Measurements from ENCODE around the gene ST13. TPM values are rescaled to one million over a fixed set of nuclear protein-coding genes. Genes with fewer than 3 reads are reported as not detected.
"Not testable (repeated sequence)": the region's sequence is repeated elsewhere in the genome, so short reads cannot be mapped to it uniquely, and the experiment has no call there.

The ST13 gene
- 167 and 190 TPM in 2 replicates for total RNA-seq

DNA sequence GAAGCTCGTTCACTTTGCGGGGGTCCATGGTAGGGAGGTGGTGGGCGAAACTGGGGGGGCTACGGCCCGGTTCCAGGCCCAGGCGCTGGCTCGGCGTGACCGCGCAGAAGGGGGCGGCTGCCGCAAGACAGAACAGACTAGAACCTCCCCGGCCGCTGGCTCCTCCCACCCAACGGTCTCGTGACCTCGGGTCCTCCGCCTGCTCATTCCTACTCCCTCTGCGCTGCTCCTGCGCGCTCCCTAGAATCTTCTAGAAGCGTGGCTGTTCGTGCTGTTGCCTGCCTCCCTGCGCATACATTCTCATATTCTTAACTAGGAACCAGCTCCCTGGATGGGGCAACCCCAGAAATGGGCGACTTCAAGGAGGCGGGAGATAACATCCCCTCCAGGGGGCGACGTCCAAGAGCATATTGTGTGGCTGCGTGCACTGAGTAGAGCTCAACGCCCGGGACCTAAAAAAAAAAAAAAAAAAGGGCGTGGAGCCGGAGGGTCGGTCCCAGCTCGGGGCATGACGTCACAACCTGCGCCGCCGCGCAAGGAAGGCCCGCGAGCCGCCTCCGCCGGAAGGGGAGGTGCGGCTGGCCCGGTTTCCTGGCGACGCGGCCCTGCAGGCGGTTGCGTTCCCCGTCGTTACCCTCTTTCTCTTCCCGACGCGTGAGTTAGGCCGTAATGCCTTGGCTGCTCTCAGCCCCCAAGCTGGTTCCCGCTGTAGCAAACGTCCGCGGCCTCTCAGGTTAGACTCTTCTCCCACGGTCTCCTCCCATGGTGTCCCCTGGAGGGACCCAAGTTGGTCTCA is at the start of gene ST13, which contains the start of gene XPNPEP3:
Gene ST13 (minus strand): TSS at position 127 of the 796 bp plus-strand sequence. CDS start 99 bp downstream, at position 28.
Gene XPNPEP3 (plus strand): TSS at position 636 of the 796 bp plus-strand sequence. CDS start 34 bp downstream, at position 670.
- peak; percentile 89 to 96 for DNase-seq (ENCODE audit: low read depth in 2 of 2)

DNA sequence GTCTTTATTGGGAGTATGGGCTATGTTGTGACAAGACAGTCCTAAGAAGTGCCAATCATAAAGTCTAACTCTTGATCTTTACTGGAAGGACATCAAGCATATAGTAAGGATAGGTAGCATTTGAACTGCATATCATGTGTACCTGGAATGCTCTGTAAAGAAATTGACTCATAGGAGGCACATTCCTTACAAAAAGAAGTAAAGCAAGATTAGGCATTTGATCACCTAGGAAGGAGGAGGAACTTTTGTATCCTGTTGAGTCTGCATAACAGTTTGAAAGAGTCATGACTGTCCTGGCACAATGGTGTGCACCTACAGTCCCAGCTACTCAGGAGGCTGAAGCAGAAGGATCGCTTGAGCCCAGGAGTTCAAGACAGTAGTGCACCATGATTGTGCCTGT is 47.7 kb upstream of the ST13 start:
- no peak for DNase-seq (ENCODE audit: low read depth in 2 of 2)

DNA sequence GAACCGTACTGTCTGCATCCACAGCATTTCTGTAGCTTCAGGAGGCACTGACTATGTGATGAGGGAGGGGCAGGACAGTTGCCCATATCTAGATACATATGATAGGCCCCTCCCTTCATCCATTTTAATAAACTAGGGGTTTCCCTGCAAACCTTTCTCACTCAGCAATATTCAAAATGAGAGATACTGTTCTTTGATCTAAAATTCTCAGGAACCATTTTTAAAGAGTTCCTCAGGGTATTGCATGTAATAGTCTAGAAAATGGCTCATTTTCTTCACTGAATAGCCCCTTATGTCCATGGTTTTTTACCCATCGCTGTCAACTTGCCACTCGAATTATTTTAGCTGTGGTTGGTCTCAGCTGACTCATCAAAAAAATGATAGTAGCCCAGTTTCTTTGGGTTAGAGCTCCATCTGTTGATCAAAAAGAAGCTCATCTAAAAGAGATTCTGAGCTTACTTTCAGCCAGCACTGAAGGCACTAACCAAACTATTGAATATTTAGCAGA is 42.5 kb upstream of the ST13 start:
- DNase-seq (ENCODE audit: low read depth in 2 of 2), result peak; percentile 52 to 69

DNA sequence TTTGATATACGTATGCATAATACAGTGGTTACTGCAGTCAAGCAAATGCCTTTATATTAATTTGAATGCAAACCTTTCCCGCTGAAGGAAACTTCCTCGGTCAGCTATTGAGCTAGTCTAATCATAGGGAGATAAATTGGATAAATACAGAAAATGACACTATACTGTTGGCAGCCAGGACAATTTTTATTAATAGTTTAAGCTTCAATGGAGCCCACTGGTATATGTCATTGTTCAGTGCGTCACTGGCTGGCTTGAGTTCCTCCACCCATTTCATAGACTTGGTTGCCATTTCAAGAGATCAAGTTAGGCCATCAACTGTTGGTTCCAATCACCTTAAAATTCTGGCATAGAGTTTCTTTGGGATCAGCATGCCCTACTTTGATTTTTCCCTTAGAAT is 38.0 kb upstream of the ST13 start:
- no peak for DNase-seq (ENCODE audit: low read depth in 2 of 2)

DNA sequence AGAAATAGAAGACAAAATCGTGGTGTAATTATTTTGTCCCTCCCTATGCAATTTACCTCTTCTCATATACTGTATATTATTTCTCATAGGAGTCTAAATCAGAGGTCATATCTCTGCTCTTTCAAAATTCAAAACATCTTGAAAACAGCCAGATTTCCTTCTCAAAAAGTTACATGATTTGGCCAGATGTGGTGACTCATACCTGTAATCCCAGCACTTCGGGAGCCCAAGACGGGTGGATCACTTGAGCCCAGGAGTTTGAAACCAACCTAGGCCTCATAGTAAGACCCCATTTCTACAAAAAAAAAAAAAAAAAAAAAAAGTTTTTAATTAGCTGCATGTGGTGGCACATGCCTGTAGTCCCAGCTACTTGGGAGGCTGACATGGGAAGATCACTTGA is 34.4 kb upstream of the ST13 start:
- DNase-seq (ENCODE audit: low read depth in 2 of 2), result no peak

DNA sequence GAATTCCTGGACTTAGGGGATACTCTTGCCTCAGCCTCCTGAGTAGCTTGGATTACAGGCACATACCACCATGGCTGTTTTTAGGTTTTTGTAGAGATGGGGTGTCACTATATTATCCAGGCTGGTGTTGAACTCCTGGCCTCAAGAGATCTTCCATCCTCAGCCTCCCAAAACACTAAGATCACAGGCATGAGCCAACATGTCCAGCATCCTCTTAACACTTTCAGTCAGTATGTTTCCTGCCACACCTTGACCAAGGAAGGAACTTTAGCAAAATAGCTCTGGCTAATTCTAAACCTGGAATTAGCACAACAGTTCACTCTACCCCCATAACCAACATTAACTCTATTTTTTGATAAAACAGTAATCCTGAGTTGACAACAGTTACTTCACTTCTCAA is 32.7 kb upstream of the ST13 start:
- DNase-seq (ENCODE audit: low read depth in 2 of 2), result no peak

DNA sequence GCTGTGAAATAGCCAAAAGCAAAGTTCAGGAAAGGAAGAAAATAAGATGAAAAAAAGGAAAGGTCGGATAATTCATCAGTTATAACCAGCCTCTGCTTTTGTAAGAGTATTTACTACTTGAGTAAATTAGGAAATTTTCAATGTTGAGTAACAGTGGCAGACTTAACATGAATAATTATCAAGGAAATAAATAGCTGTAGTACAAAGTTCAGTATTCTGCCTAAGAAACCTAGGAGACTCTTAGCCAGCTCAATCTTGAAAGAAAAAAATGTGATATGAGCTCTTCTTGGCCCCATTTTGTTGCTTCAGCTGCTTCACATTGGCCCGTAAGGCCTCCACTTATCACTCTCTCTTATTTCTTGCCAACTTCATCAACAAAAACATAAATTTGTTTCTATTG is 22.5 kb upstream of the ST13 start:
- DNase-seq (ENCODE audit: low read depth in 2 of 2), result no peak

DNA sequence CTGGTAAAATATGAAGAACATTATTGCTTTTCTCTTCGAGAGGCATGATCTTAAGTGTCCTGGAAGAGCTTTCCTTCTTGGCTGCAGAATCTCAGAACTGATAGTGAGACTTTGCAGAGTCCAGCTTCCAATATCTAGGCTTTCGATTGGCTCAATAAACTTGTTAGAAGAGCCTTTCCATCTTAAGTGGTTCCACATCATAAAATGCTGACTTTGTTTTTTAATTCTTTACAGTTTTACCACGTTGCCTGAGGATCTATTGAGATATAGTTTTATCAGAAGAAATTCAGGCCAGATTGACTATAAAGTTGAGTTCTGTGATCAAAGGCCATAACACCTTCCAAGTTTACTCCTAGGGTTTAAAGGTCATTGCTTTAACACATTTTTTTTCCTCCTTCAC is 21.0 kb upstream of the ST13 start:
- no peak for DNase-seq (ENCODE audit: low read depth in 2 of 2)

DNA sequence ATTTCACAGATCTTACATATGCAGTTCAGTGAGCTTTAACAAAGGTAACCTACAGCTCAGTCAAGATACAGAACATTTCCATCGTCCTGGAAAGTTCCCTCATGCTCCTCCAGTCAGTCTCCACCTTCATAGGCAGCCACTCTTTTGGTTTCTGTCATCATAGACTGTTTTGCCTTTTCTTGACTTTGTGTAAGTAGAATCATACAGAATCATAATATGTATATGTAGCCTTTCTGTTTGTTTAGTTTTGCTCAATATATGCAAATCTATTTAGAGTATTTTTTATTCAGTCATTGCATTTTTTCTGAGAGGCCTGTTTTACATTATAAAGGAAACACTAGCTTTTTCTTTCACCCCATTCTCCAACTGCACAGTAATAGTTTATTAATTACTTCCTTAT is 20.5 kb upstream of the ST13 start:
- DNase-seq (ENCODE audit: low read depth in 2 of 2), result no peak

DNA sequence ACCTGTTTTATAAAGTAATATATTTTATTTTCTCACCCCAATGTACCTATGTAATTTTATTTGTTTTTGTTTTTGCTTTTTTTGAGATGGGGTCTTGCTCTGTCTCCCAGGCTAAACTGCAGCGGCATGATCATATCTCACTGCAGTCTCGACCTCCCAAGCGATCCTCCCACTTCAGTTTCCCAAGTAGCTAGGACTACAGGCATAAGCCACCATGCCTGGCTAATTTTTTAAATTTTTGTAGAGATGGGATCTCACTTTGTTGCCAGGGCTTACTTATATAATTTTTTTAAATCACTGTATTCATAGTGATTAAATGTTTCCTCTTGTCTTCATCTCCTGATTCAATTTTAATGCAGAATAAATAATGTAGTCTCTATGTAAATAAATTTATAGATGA is 18.7 kb upstream of the ST13 start:
- no peak for DNase-seq (ENCODE audit: low read depth in 2 of 2)

DNA sequence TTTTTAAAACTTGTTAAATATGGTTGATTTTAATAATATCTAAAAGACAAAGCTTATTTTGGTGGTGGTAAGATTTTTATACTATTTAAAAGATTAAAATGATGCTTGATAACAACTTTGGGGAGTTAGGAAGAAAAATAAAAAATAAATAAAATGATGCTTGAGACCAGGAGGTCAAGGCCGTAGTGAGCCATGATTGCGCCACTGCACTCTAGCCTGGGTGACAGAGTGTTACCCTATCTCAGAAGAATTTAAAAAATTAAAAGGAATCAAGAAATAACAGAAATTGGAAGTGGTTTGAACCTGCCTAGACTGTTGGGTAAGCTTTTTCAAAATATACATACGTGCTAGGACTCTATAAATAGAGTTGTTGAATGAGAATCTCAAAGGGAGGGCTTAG is 17.6 kb upstream of the ST13 start:
- no peak for DNase-seq (ENCODE audit: low read depth in 2 of 2)

DNA sequence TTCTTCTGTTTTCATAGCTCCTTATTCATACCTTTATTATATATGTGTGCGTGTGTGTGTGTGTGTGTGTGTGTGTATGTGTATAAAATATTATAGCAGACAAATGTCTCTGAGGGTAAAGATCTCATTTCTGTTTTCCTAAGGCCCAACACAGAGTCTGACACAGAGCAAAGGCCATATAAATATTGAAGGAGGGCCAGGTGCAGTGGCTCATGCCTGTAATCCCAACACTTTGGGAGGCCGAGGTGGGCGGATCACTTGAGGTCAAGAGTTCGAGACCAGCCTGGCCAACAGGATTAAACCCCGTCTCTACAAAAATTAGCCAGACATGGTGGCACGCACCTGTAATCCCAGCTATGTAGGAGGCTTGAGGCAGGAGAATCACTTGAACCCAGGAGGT is 11.9 kb upstream of the ST13 start:
- DNase-seq (ENCODE audit: low read depth in 2 of 2), result not testable (repeated sequence)

DNA sequence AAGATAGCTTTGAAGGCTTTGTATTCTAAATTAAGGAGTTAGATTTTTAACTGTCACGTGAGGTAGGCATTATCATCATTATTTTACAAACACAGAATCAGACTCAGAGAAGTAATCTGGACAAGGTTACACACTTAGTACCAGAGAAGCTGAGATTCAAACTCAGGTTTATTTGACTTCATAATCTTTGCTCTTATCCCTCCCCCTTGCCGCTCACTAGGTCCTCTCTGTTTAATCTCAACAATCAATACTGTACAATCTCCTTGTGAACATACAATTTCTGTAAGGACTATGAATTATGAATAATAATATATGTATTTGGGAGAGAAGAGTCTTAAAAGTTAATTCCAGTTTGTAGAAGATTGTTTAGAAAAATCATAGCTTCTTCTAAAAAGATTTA is 10.7 kb upstream of the ST13 start:
- no peak for DNase-seq (ENCODE audit: low read depth in 2 of 2)

DNA sequence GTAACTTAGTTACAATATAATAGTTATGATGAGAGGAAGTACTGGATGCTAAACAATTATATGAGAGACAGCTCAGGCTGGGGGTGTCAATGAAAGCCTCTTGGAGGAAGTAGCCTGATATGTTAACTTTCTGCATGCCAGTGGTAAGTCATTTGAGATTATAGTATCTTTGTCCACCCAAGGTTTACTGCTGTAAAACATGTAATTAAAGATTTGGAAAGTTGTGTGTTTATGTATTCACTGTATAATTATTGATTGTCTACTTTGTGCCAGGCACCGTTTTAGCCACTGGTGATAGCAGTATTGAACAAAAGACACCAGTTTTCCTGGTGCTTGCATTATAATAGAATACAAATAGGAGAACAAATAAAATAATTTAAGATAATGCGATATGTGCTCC is 6.1 kb upstream of the ST13 start:
- no peak for DNase-seq (ENCODE audit: low read depth in 2 of 2)

DNA sequence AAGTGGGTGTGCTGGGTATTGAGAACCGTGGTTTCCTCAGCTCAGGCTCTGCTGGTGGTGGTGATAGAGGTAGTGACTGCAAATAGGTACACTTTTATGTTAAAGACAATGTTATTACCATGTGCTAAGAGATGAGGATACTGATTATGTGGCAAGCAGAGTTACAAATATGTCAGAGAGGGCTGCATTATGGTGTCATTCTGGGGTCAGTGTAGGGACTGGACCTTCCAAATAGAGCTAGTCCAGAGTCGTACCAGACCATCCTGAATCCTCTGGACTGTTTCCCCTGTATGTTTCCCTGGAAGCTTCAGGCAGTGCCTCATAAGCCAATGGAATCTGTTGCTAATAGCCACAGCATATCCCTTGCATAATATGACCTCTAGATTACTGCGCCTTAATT is 5.6 kb upstream of the ST13 start, which contains the start of gene DNAJB7:
Gene DNAJB7 (minus strand): TSS at position 101 of the 400 bp plus-strand sequence. CDS start 119 bp downstream, outside the sequence.
- DNase-seq (ENCODE audit: low read depth in 2 of 2), result no peak

DNA sequence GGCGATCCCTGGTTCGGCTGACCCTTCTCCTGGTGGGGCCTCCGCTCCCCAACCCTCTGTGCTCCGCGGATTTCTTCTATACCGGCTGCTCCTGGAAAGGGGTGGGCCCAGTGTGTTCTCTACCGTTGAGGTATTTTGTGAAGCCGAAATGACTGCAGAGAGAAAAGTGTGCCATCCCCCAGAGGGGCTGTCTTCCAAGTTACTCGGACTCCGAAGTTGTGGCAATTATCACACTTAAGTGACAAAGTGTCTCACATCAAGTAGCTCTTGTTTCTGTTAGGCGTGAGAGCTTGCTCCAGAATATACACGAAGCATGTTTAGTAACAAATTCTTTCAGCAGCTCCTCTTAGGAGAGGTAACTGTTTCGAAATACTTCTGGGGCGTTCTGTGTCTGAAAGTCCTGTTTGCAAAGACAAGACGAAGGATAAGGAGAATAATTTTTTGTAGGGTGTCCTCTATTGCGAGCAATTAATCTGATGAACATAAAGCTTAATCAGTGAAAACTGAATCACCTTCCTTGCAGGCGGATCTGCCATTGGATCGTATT is 943 bp upstream of the ST13 start:
- no peak for DNase-seq (ENCODE audit: low read depth in 2 of 2)

DNA sequence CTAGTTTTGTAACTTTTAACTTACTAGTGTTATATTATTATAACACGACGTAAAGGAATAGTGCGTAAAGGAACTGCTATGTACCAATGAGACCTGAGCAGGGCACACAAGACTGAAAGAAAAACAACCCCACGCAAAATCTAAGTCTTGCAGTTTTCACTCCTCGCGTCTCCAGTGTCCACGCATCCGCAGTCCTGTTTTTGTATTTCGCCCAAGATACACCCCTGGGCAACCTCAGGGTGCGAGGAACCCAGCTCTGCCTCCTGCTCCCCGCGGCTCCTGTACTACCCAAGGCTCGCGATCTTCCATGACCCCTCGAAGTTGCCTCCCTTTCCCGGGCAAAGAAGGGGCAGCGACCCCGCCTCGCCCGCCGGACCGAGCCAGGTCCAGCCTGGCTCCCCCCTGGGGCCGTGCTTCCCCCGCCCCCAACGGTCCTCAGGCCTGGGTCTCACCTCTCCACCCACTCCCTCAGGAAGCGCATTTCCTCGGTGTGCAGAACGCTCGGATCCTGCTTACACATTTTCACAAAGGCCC is 393 bp downstream of the ST13 start:
- peak in 1 of 2 donors; percentile 37 for DNase-seq (ENCODE audit: low read depth in 2 of 2)

DNA sequence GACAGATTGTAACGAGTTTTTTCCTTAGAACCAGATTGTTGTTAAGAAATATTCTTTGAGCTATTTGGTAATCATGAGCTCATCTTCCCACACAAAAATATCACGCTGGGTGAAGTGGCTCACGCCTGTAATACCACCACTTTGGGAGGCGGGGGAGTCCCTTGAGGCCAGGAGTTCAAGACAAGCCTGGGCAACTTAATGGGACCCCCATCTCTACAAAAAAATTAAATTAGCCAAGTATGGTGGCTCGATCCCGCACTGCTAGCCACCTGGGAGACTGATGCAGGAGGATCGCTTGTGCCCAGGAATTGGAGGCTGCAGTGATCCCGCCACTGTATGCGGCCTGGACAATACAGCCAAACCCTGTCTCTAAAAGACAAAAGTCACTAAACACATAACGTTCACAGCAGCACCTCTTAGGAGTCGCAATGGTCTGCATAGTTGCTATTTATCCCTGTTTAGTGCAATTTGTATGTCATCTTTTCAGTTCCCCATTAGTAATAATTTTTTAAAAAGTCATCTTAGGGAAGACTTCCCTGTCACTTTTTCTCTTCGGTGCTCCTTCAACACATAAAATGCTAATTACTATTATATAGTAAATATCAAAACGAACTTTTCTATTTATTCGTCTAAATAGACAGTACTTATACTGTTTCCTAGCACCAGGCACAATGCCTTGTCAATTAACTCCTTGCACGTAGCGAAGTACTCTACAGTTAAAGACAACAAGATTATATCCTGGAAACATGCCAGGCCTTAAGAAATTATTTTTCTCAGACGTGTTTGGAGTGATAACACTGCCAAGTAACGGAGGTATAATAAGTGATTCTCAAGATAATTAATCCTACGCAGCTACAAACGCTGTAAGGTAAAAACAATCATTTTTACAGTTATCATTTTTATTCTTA is 1.1 kb downstream of the ST13 start:
- DNase-seq (ENCODE audit: low read depth in 2 of 2), result peak in 1 of 2 donors; percentile 57

DNA sequence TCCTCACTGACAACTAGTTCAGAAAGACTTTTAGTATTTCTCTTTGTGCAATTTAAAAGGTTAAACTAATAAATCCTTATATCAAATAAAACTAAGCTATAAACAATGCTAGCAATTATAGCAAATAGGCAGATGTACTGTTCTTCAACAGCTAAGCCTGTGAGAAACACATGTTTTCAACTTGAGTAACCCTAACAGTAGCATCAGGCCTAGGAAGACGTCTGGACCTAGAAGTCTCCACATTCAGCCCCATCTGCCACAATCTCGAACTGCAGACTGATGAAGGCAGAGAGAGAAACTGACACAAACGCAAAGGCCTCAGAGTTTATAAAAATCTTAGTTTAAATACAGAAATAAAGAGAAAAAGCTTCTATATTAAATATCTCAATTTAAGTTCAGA is 2.5 kb downstream of the ST13 start:
- DNase-seq (ENCODE audit: low read depth in 2 of 2), result no peak

DNA sequence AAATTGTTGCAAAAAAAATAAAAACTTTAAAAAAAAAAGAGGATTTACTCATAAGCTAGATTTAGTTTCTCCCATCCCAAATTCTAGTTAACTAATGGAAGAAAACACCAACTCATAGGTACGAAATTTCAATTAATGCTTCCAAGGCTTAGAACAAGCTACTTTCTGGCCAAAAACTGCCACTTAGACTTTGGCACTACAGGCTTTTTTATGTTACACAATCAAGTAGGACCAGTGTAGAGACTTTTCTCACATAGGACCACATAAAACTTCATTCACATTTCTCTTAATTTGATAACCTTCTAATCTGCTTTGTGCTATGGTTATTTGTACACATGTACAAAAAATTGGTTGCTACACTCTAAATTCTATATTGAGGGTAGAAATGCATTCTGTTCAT is 3.1 kb downstream of the ST13 start:
- no peak for DNase-seq (ENCODE audit: low read depth in 2 of 2)

DNA sequence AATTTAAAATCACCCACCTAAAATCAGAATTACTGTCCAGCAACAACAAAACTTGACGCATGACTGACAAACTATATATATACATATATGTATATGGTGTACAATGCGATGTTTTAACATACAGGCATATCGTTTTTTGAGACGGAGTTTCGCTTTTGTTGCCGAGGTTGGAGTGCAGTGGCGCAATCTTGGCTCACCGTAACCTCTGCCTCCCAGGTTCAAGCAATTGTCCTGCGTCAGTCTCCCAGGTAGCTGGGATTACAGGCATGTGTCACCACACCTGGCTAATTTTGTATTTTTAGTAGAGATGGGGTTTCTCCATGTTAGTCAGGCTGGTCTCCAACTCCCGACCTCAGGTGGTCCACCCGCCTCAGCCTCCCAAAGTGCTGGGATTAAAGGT is 10.6 kb downstream of the ST13 start:
- not testable (repeated sequence) for DNase-seq (ENCODE audit: low read depth in 2 of 2)

DNA sequence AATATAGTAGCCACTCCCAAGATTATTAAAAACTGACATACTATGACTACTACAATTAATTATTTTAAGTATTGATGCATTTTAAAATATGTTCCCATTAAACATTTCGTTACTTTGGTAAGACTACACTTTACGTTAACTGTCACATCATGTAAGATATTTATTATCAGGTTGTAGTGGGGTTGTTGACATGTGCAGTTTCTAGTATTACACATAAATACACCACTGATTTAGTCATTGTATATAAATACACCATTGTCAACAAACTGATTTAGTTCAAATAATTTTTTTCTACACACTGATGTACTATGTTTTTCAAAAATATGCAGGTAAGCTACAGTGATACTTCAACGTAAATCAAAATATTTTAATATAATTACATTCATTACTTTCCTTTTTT is 11.5 kb downstream of the ST13 start:
- DNase-seq (ENCODE audit: low read depth in 2 of 2), result no peak

Measured in dermis microvascular lymphatic vessel endothelial cell (primary cell).